ENCODE data around the gene ZNF57.

The ZNF57 gene

DNA sequence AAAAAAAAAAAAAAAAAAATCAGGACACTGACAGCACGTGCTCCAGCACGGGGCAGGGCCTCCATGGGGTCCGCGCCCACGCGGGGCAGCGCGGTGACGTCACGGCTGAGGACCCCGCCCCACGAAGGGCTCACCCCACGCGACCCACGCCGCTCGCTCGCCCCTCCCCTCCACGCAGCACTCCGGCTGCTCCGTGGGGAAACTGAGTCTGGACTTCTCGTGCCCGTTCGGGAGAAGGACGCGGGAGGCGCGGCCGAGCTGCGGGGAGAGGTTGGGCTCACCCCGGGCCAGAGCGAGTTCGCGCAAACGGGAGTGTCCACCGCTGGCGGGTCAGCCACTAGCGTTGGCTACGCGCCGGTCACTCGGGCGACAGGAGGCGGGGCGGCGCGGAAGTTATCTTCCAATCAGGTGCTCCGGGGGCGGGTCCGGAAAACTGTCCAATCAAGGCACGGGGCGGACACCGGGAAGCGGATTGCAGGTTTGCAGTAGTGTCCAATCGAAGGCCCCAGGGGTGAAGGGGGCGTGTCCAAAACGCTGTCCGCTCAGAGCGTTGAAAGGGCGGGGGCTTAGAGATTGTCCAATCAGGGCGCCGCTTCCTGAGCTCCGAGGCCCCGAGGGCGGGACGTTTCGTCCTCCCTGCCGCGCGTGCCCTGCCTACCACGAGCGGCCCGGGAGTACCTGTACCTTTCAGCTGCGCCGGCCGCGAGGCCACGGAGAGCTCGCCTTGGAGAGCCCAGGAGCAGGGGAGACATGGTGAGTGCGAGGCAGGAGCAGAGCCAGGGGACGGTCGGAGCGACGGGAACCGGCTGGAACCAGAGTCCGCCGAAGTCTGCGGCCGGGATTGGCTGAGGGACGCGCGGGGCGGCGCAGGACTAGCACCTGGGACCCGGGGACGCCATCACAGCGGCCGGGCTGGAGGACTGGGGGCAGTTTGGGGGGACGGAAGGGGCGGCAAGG is at the start of gene ZNF57:
Gene ZNF57, plus strand, starts transcription at position 633 of the 957 bp plus-strand sequence. Its CDS starts 118 bp downstream, at position 751.
- peak within 1 kb of the TSS; percentile 93 for H3K4me3 ChIP-seq (ENCODE audit: low read length)
- peaks cover 3% of the 10 kb centered on the region for H3K4me1 ChIP-seq (ENCODE audit: control insufficient read depth, insufficient read depth, low read length)
- H3K27me3 ChIP-seq (replicated peaks; ENCODE audit: control insufficient read depth, insufficient read depth, low read length): no peaks in the 10 kb centered on the region
- peaks cover 13% of the 10 kb centered on the region for H3K9me3 ChIP-seq (ENCODE audit: control insufficient read depth, low read length)
- H3K9ac ChIP-seq (ENCODE audit: low read length): peak within 1 kb of the TSS; percentile 83
- no peaks in the 10 kb centered on the region for H3K36me3 ChIP-seq (ENCODE audit: control insufficient read depth, insufficient read depth, low read length, severe bottlenecking)
- DNase-seq (ENCODE audit: low read depth): peak; percentile 100

DNA sequence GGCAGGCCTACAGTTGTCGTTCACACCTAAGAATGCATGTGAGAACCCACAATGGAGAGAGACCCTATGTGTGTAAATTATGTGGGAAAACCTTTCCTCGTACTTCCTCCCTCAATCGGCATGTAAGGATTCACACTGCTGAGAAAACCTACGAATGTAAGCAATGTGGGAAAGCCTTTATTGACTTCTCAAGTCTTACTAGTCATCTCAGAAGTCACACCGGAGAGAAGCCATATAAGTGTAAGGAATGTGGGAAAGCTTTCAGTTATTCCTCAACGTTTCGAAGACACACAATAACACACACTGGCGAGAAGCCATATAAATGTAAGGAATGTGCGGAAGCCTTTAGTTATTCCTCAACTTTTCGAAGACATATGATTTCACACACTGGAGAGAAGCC is 48.1 kb upstream of the ZNF57 start:
- H3K4me1 ChIP-seq (ENCODE audit: control insufficient read depth, insufficient read depth, low read length): no peaks in the 10 kb centered on the region
- H3K27me3 ChIP-seq (replicated peaks; ENCODE audit: control insufficient read depth, insufficient read depth, low read length): no peaks in the 10 kb centered on the region
- peaks cover 84% of the 10 kb centered on the region for H3K9me3 ChIP-seq (ENCODE audit: control insufficient read depth, low read length)
- H3K9ac ChIP-seq (ENCODE audit: low read length): no peak overlapping the region
- H3K36me3 ChIP-seq (ENCODE audit: control insufficient read depth, insufficient read depth, low read length, severe bottlenecking): peaks cover 58% of the 10 kb centered on the region
- peak overlapping the region; percentile 66 for H3K4me3 ChIP-seq (ENCODE audit: low read length)
- no peak for DNase-seq (ENCODE audit: low read depth)

DNA sequence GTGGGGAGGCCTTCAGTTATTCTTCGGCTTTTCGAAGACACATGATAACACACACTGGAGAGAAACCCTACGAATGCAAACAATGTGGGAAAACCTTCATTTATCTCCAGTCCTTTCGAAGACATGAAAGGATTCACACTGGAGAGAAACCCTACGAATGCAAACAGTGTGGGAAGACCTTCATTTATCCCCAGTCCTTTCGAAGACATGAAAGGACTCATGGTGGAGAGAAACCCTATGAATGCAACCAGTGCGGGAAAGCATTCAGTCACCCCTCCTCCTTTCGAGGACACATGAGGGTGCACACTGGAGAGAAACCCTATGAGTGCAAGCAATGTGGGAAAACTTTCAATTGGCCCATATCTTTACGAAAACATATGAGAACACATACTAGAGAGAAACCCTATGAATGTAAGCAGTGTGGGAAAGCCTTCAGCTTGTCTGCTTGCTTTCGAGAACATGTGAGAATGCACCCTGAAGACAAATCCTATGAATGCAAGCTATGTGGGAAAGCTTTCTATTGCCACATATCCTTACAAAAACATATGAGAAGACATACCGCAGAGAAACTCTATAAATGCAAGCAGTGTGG is 47.6 kb upstream of the ZNF57 start:
- no peak for DNase-seq (ENCODE audit: low read depth)
- Histone ChIP-seq H3K9ac (ENCODE audit: low read length) (no peak overlapping the region), H3K9me3 (ENCODE audit: control insufficient read depth, low read length) (peaks cover 87% of the 10 kb centered on the region), H3K36me3 (ENCODE audit: control insufficient read depth, insufficient read depth, low read length, severe bottlenecking) (peaks cover 58% of the 10 kb centered on the region), H3K4me3 (ENCODE audit: low read length) (peak overlapping the region; percentile 66), H3K4me1 (ENCODE audit: control insufficient read depth, insufficient read depth, low read length) (no peaks in the 10 kb centered on the region), H3K27me3 (replicated peaks; ENCODE audit: control insufficient read depth, insufficient read depth, low read length) (no peaks in the 10 kb centered on the region)

DNA sequence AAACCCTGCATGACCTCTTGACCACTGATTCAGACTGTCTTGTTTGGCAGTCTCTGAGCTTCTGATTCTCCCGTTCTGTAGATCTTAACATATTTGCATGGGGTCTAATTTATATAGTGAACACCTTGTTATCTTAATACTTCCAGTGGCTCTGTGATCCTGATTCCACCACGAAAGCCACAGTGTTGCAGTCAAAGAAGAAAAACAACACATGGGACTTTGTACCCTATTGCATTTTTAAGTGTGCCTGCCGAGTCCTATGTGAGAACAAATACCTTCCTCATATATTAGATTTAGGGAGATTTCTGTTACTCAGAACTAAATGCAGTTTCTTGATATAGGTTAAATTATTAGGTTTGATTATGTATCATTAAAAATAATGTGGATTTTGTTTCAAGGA is 45.9 kb upstream of the ZNF57 start:
- Histone ChIP-seq H3K27me3 (replicated peaks; ENCODE audit: control insufficient read depth, insufficient read depth, low read length) (no peaks in the 10 kb centered on the region), H3K9ac (ENCODE audit: low read length) (no peak overlapping the region), H3K4me1 (ENCODE audit: control insufficient read depth, insufficient read depth, low read length) (no peaks in the 10 kb centered on the region), H3K4me3 (ENCODE audit: low read length) (peak overlapping the region; percentile 66), H3K36me3 (ENCODE audit: control insufficient read depth, insufficient read depth, low read length, severe bottlenecking) (peaks cover 58% of the 10 kb centered on the region), H3K9me3 (ENCODE audit: control insufficient read depth, low read length) (peaks cover 89% of the 10 kb centered on the region)
- DNase-seq (ENCODE audit: low read depth): no peak

DNA sequence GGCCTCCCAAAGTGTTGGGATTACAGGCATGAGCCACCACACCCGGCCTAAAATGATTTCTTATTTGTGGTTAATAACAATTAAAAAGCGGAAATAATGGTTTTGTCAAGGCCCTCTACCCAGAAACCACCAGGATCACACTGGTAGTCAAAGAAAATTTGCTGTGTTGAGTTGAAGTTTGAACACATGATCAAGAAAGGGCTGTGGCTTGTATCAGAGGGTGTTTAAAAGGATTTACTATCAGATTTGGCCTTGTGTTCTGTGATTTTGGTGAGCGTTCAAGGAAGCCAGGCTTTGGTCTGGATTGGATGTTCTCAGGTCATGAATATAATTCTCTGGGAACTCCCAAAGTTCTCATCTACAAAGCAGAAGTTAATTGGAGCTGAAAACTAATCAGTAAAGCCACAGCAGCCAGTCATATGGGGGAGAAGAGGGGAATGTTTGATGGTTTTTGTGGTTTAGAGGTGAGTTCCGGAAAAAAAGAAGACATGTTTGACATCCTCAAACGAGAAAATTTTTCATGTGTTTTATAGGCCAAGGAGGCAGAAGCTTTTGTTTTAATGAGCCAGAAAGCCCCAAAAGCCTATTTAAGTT is 44.2 kb upstream of the ZNF57 start:
- no peaks in the 10 kb centered on the region for H3K27me3 ChIP-seq (replicated peaks; ENCODE audit: control insufficient read depth, insufficient read depth, low read length)
- H3K4me3 ChIP-seq (ENCODE audit: low read length): no peak overlapping the region
- peaks cover 74% of the 10 kb centered on the region for H3K9me3 ChIP-seq (ENCODE audit: control insufficient read depth, low read length)
- H3K4me1 ChIP-seq (ENCODE audit: control insufficient read depth, insufficient read depth, low read length): no peaks in the 10 kb centered on the region
- H3K9ac ChIP-seq (ENCODE audit: low read length): no peak overlapping the region
- no peak for DNase-seq (ENCODE audit: low read depth)
- peaks cover 44% of the 10 kb centered on the region for H3K36me3 ChIP-seq (ENCODE audit: control insufficient read depth, insufficient read depth, low read length, severe bottlenecking)

DNA sequence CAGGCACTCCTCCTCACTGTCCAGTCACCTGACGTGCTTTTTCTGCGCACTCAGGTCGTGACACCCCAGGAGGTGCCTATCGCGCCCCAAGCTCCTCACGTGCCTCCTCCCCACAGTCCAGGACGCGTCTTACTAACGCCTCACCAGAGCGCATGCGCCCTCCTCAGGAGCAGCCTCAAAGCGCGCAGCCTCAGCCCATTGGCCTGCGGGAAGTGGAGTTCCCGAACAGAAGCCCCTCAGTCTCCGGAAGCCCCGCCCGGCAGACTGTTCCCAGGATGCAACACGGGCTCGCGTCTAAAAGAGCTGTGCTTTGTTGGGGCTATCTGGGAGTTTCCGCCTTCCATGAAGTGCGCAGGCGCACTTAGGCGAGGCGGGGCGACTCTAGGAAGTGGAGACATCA is 41.9 kb upstream of the ZNF57 start:
- H3K4me1 ChIP-seq (ENCODE audit: control insufficient read depth, insufficient read depth, low read length): no peaks in the 10 kb centered on the region
- no peak overlapping the region for H3K4me3 ChIP-seq (ENCODE audit: low read length)
- no peaks in the 10 kb centered on the region for H3K27me3 ChIP-seq (replicated peaks; ENCODE audit: control insufficient read depth, insufficient read depth, low read length)
- peaks cover 52% of the 10 kb centered on the region for H3K9me3 ChIP-seq (ENCODE audit: control insufficient read depth, low read length)
- H3K36me3 ChIP-seq (ENCODE audit: control insufficient read depth, insufficient read depth, low read length, severe bottlenecking): peaks cover 21% of the 10 kb centered on the region
- DNase-seq (ENCODE audit: low read depth): no peak
- no peak overlapping the region for H3K9ac ChIP-seq (ENCODE audit: low read length)

DNA sequence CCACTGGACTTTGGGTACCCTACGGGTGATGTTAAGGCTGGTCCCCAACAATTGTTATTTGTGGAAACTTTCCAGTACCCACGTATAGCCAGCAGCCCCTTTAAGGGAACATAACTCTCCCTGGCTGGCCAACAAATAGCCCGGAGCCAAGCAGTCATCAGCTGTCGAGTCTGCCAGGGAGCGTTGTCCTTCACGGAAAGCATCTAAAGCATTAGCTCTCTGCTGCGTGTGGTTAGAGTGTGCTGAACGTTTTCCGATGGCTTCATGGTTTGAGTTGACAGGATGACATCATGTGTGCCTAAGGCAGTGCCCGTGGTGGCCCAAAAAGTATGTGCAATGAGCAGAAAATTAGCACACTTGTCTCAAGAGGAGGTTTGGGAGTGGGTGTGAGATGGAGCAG is 36.9 kb upstream of the ZNF57 start:
- H3K4me1 ChIP-seq (ENCODE audit: control insufficient read depth, insufficient read depth, low read length): no peaks in the 10 kb centered on the region
- no peak overlapping the region for H3K9ac ChIP-seq (ENCODE audit: low read length)
- no peaks in the 10 kb centered on the region for H3K36me3 ChIP-seq (ENCODE audit: control insufficient read depth, insufficient read depth, low read length, severe bottlenecking)
- H3K27me3 ChIP-seq (replicated peaks; ENCODE audit: control insufficient read depth, insufficient read depth, low read length): no peaks in the 10 kb centered on the region
- DNase-seq (ENCODE audit: low read depth): no peak
- peaks cover 8% of the 10 kb centered on the region for H3K9me3 ChIP-seq (ENCODE audit: control insufficient read depth, low read length)
- no peak overlapping the region for H3K4me3 ChIP-seq (ENCODE audit: low read length)

DNA sequence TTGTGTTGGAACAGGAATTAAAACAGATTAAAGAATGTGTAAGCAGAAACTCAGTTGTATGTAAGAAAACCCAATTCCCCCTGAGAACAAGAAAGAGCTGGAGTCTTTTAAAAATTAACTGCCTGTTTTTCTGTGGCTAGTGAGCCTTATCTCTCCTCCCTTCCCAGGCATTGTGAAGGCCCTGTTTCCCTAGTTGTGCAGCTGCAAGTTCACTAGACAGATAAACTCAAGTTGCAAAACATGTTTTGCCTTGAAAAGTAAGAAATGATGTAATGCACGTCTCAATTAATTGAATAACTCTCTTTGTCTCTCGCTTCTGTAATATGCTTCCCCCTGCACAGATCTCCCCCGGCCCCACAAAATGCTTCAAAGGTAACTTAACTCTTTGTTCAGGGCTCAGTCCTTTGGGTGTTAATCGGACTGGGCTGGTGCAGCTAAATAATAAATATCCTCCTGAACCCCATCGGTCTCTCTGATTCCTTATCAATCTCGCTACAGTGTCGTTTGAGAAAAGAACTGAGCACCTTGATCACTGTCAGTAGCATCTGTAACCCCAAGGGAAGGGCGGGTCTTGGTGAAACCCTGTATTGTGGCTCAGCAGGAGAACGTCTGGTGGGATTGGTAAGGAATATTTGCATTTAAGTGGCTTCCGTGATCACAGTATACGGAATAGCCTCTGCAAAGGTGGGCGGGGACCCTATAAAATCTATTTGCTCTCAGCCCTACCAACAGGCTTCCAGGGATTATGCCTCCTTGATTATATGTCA is 35.2 kb upstream of the ZNF57 start:
- no peaks in the 10 kb centered on the region for H3K27me3 ChIP-seq (replicated peaks; ENCODE audit: control insufficient read depth, insufficient read depth, low read length)
- no peak overlapping the region for H3K9ac ChIP-seq (ENCODE audit: low read length)
- no peaks in the 10 kb centered on the region for H3K4me1 ChIP-seq (ENCODE audit: control insufficient read depth, insufficient read depth, low read length)
- H3K9me3 ChIP-seq (ENCODE audit: control insufficient read depth, low read length): peaks cover 3% of the 10 kb centered on the region
- no peaks in the 10 kb centered on the region for H3K36me3 ChIP-seq (ENCODE audit: control insufficient read depth, insufficient read depth, low read length, severe bottlenecking)
- H3K4me3 ChIP-seq (ENCODE audit: low read length): no peak overlapping the region
- DNase-seq (ENCODE audit: low read depth): no peak

DNA sequence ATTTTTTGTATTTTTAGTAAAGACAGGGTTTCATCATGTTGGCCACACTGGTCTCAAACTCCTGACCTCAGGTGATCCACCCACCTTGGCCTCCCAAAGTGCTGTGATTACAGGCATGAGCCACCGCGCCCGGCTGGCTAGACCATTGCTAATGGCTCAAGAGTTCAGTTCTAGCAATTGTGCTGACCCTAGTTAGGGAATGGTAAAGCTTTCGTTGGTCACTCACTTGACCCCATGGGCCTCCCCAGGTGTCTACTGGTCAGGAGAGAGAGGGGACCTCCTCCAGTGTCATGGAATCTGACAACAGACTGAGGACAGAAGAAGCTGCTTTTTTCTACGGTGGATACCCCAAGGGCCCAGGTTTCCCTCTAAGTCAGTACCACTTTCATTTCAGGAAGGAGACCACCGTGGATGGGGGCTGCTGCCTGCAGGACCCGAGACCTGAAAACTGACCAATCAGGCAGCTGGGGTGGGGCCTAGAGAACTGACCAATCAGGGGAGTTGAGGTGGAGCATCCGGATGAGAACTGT is 34.2 kb upstream of the ZNF57 start:
- Histone ChIP-seq H3K36me3 (ENCODE audit: control insufficient read depth, insufficient read depth, low read length, severe bottlenecking) (no peaks in the 10 kb centered on the region), H3K4me1 (ENCODE audit: control insufficient read depth, insufficient read depth, low read length) (no peaks in the 10 kb centered on the region), H3K4me3 (ENCODE audit: low read length) (no peak overlapping the region), H3K9ac (ENCODE audit: low read length) (no peak overlapping the region), H3K9me3 (ENCODE audit: control insufficient read depth, low read length) (peaks cover 1% of the 10 kb centered on the region), H3K27me3 (replicated peaks; ENCODE audit: control insufficient read depth, insufficient read depth, low read length) (no peaks in the 10 kb centered on the region)
- no peak for DNase-seq (ENCODE audit: low read depth)

DNA sequence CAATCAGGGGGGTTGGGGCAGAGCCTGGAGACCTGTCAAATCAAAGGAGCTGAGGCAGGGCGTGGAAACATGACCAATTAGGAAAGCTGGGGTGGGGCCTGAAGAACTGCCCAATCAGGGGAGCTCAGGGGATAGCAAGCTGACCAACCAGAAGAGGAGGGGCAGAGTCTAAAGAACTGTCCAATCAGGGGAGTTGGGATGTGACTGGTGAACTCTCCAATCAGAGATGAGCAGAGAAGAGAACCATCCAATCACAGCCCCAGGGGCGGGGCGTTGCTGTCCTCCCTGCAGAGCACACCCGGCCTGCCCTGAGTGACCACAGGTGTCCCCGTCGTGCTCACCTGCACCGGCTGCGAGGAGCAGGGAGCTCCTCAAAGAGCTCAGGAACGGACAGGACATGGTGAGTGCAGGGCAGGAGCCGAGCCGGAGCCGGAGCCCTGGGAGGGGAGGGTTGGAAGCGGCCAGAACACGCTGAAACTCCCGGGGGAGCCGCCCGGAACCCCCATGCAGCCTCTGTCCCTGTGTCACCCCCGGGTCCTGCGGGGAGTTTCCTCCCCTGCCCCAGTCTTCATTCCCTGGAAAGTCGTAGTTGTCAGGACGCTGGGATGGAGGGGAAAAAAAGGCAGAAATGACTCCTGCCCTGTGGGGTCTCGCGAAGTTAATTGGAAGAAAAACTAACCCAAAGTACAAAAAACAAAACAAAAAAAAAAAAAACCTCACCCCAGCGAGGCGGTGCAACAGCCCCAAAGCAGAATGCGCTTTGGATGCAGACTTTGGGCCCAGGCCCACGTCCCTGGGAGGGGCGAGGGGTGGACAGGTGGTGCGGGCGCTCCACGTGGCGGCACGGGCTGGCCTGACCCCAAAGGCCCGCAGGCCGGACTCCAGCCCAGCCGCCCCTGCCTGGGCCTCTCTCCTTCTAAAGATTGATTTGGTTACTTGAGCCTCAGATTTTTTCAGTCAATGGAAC is 33.4 kb upstream of the ZNF57 start, which contains the start of gene ZNF556:
Gene ZNF556, plus strand, starts transcription at position 311 of the 967 bp plus-strand sequence. Its CDS starts 87 bp downstream, at position 398.
- H3K9me3 ChIP-seq (ENCODE audit: control insufficient read depth, low read length): no peaks in the 10 kb centered on the region
- no peaks in the 10 kb centered on the region for H3K4me1 ChIP-seq (ENCODE audit: control insufficient read depth, insufficient read depth, low read length)
- H3K36me3 ChIP-seq (ENCODE audit: control insufficient read depth, insufficient read depth, low read length, severe bottlenecking): no peaks in the 10 kb centered on the region
- no peak within 1 kb of the TSS for H3K9ac ChIP-seq (ENCODE audit: low read length)
- DNase-seq (ENCODE audit: low read depth): no peak
- no peaks in the 10 kb centered on the region for H3K27me3 ChIP-seq (replicated peaks; ENCODE audit: control insufficient read depth, insufficient read depth, low read length)
- no peak within 1 kb of the TSS for H3K4me3 ChIP-seq (ENCODE audit: low read length)

All from adipocyte (in vitro differentiated cells).